GM12891 (cell line): ENCODE measurements around the gene C15orf61.

ENCODE experiments used
- PAX5 ChIP-seq: IDR thresholded peaks from 2 replicates; pipeline ENCODE4 v1.6.1; 2011; ENCODE audit warnings: low read length, moderate library complexity, mild to moderate bottlenecking; ENCODE audit not compliant: insufficient read depth, severe bottlenecking
- POLR2A ChIP-seq: IDR thresholded peaks from 2 replicates; pipeline ENCODE4 v1.6.1; 2011; ENCODE audit warnings: low read depth, low read length, control low read depth
- POLR2AphosphoS5 ChIP-seq: IDR thresholded peaks from 2 replicates; pipeline ENCODE4 v1.6.1; 2011; ENCODE audit warnings: low read depth, low read length, control low read depth
- SPI1 ChIP-seq: IDR thresholded peaks from 2 replicates; pipeline ENCODE4 v1.6.1; 2011; ENCODE audit warnings: low read depth, low read length, control low read depth
- TAF1 ChIP-seq: IDR thresholded peaks from 2 replicates; pipeline ENCODE4 v1.6.1; 2011; ENCODE audit warnings: low read depth, low read length, control low read depth

- TF ChIP-seq POLR2AphosphoS5 (no peak), SPI1 (no peak), POLR2A (no peak), TAF1 (no peak), PAX5 (no peak)
Observed at GRCh38 chr15:67504056-67504455, 16.9 kb upstream of the C15orf61 start.
